Right lobe of liver (tissue), 4 donors: ENCODE results near the gene ALPK3.

Source experiments
- POLR2A ChIP-seq: fragments of 450-650 bp; IDR thresholded peaks from one replicate; pipeline ENCODE4 v1.6.1; 2017; ENCODE audit warnings: antibody characterized with exemption, mild to moderate bottlenecking
- TF ChIP-seq, protein P1 (sequence below), 4 donors: fragments of 200-600 bp in 3 of 4; fragments of 450-650 bp in 1 of 4; IDR thresholded peaks; one replicate each; pipeline versions ENCODE4 v1.5.1 to v1.8.0; 2016 to 2022; ENCODE audit warnings: antibody characterized with exemption in 4 of 4, mild to moderate bottlenecking in 2 of 4
- donor health status: DM: no; HTN: no; CAD: no.
- donor health status: DM: no; HTN: no; CAD: no.
- donor health status: DM: no; HTN: yes; CAD: no.

DNA sequence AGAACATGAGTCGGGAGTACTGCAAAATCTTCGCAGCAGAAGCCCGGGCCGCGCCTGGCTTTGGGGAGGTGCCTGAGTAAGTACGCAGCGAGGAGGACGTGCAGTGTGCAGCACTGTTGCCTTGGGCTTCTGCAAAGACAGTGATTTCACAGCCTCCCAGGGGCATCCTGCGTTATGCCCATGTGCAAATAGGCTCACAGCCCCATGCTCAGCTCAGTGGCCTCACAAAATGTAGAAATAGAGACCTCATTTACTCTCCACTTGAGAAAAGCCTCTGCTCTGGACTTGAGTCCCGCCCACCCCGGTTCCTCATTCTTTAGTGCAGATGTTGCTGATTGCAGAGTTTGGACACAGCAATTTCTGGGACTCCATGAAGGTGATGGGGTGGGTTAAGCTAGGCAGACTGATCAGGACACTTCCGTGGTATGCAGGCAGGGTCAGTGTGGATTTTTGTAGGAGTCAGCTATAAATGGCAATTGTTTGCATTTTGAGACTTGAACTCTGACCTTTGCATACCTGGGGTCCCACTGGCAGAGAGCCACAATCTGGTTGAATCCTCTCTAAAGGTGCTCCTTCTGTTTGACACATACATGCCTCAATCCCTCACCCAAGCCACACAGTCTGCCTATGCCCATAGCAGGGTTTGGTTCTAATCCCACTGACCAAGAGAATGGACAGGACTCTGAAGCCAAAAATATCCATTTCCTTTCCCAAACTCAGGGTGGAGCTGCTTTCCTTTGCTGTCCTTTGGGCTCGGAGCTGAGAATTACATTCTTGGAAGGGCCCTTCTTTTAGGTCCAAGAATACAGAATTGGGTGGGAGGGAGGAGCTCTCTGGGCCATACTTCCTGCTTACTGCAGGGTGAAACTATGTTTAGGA lies 46.6 kb downstream of the ALPK3 start:
- TF ChIP-seq POLR2A: no peak
- TF ChIP-seq, protein P1, sequence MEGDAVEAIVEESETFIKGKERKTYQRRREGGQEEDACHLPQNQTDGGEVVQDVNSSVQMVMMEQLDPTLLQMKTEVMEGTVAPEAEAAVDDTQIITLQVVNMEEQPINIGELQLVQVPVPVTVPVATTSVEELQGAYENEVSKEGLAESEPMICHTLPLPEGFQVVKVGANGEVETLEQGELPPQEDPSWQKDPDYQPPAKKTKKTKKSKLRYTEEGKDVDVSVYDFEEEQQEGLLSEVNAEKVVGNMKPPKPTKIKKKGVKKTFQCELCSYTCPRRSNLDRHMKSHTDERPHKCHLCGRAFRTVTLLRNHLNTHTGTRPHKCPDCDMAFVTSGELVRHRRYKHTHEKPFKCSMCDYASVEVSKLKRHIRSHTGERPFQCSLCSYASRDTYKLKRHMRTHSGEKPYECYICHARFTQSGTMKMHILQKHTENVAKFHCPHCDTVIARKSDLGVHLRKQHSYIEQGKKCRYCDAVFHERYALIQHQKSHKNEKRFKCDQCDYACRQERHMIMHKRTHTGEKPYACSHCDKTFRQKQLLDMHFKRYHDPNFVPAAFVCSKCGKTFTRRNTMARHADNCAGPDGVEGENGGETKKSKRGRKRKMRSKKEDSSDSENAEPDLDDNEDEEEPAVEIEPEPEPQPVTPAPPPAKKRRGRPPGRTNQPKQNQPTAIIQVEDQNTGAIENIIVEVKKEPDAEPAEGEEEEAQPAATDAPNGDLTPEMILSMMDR (IDR thresholded peaks at IDR 0.05): no peak
